CD4-positive, alpha-beta T cell treated with Interleukin-17A for 1 hour (primary cell): ENCODE results near the gene RYR1.

ENCODE experiments used
- DNase-seq: peaks from one replicate; pipeline ENCODE4 v3.0.0-alpha.2; 2020

RYR1 gene

DNA sequence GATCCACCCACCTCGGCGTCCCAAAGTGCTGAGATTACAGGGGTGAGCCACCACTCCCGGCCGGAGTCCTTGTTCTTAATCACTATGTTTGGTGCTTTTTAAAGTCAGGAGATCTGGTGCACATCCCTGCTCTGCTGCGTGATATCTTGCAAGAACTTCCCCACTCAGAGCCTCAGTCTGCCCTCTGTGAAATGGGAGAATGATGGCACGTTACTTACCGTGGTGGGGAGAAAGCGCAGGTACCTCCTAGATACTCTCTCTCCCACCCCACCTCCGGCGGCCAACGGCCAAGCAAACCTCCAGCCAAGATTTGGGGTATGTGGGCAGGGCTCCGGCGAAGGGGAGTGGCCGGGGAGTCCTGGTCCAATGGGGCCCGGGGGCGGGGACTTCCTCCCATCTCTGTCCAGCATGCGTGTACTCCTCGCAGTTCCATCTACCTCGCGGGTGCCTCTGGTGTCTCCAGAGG, at the start of gene RYR1:
RYR1 (plus strand) TSS at position 424 of the 466 bp plus-strand sequence. CDS start 139 bp downstream, outside the sequence.
- DNase-seq: peak; percentile 49

- DNase-seq: no peak
Observed at GRCh38 chr19:38383743-38384142, 49.7 kb upstream of the RYR1 start.

- DNase-seq: no peak
Observed at GRCh38 chr19:38384209-38385027, 49.1 kb upstream of the RYR1 start.

GRCh38 chr19:38385057-38385803, 48.3 kb upstream of the RYR1 start:
- DNase-seq: no peak

DNA sequence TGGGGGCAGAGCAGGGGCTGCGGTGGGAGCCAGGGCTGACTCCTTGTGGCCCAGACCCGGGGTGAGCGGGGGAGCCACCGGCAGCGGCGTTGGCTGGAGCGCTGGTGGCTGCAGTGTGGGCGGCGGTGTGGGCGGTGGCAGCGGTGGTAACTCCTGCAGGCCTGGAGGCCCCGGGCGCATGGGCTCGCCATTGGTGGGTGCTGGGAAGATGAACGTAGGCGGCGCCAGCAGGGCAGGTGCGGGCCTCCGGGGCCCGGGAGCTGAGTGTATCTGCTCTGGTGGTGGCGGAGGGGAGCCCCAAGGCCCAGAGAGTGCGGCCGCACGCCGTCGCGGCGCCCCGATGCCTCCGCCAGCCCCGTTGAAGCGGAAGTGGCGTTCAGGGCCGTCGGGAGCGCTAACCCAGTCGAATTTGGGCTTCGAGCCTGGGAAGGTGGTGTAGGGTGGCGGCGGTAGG, 47.7 kb upstream of the RYR1 start:
- DNase-seq: no peak

GRCh38 chr19:38386300-38386970, 47.1 kb upstream of the RYR1 start:
- DNase-seq: no peak

GRCh38 chr19:38386971-38387549, 46.4 kb upstream of the RYR1 start:
- DNase-seq: no peak

- peak; percentile 90 for DNase-seq
Observed at GRCh38 chr19:38387550-38388348, 45.7 kb upstream of the RYR1 start, which contains the start of gene GGN. GGN (minus strand) TSS chr19:38388034; CDS start chr19:38387261, 773 bp downstream.

DNA sequence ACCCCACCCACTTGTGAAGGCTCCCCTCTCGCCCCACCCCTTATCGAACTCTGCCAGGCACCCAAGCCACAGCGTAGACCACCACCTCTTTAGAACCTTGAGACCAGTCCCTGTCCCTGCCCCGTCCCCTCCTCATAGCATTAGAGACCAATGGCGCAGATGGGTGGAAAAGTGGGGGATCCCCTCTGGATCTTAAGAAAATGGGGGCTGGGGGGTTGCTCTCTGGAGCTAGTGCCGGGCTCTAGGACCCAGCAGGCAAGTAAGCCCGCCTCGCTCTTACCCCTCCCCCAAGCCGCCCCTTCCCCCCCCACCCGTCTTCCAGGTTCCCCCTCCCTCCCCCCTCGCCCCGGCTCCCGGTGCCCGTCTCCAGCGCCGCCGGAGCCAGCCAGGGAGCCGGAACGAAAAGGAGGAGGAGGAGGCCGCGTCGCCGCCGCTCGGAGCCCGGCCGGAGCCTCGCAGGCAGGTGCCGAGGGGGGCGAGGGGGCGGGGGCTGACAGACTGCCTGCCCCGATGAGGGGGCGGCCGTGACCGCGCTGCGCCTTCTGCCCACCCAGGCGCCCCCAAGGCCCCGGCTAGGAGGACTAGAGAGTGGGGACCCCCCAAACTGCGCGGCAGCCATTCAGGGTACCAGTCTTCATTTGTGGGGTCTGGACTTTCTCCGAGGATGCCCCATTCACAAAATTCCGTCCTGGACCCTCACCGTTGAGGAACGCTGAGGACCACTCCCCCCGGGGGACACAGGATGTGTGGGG, 45.0 kb upstream of the RYR1 start, which contains the start of gene SPRED3:
SPRED3 (plus strand) TSS at position 349 of the 752 bp plus-strand sequence. CDS start 1,606 bp downstream, outside the sequence.
- DNase-seq: no peak

DNA sequence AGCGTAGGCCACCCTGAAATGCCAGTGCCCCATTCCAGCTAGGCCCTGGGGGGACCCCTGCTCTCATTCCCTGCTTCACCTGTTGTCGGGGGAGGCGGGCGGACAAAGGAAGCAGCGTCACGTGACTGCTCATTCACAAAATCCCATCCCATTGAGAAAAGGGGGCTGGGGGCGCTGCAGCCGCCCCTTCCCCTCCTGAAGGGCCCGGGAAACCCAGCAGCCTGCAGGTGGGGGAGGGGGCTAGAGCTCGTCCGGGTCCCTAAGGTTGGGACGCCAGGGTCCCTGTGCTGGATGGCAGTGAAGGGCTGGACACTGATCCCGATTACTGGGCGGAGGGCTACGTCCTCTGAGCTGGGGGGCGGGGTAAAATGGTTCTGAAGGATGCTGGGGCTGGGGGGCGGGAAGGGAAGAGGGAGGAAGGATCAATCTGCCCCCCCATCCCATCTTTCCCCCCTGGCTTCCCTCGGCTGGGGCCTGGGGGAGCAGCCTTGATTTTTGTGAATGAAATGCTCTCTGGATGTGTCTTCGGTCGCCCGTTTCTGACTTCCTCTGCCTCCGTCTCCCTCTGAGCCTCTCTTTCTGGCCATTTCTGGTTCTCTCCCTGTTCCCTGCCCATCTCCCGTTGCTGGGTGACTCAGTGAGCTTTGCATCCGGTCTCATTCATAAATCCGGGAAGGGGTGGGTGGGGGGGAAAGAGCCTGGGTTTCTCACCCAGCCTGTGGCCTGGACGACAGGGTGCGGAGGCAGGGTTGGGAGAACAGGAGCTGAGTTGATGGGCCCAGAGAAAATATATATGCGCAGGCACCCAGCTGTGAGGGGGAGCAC, 44.2 kb upstream of the RYR1 start:
- DNase-seq: no peak

GRCh38 chr19:38389957-38390924, 43.2 kb upstream of the RYR1 start:
- no peak for DNase-seq

GRCh38 chr19:38391911-38392464, 41.5 kb upstream of the RYR1 start:
- DNase-seq: no peak

GRCh38 chr19:38392707-38393308, 40.7 kb upstream of the RYR1 start:
- no peak for DNase-seq

GRCh38 chr19:38394488-38394887, 39.0 kb upstream of the RYR1 start:
- peak; percentile 79 for DNase-seq

- DNase-seq: peak; percentile 42
Observed at GRCh38 chr19:38395381-38396114, 37.9 kb upstream of the RYR1 start.

DNA sequence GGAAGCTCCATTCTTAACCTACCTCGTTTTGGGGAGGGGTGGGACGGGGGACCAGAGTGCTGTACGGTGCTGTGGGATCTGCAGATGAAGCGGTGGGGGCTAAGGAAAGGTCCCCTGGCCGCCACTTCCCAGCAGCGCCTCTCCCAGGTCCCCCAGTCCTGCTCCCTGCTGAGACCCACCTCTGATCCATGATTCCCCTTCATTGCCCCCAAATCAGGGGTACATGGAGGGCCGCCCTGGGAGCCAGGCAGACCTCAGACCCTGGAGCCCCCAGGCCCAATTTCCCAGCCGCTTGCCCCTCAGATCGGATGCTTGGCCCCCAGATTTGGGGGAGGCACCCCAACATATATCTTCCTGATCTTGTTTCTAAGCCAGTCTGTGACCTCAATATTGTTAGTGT, 34.4 kb upstream of the RYR1 start:
- no peak for DNase-seq

GRCh38 chr19:38399537-38399936, 34.0 kb upstream of the RYR1 start:
- no peak for DNase-seq
